ENCODE data around the gene DST.

Gene DST

DNA sequence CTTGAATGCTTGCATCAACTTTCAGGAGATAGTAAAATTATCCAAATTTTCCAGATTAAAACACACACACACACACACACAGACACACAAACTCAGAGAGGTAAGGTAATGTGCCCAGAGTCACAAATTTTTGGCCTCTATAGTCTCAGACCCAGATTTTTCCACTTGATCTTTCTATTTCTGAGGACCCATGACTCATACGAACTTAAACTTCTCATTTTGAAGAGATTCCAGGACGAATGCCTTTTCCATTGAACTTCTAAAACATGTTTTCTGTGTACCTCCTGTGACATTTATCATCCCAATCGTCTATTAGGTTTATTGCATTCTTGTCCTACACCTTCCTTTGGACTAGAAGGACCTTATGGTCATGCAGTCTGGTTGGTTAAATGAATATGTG is 222.4 kb downstream of the DST start:
- Histone ChIP-seq H3K79me2 (ENCODE audit: control insufficient read depth, insufficient read depth, low read length, unreplicated experiment) (no peaks in the 10 kb centered on the region), H3K36me3 (ENCODE audit: insufficient read depth, low read length) (no peaks in the 10 kb centered on the region), H2AFZ (ENCODE audit: low read length, unreplicated experiment) (no peak overlapping the region), H3K27ac (ENCODE audit: low read depth, low read length) (no peak overlapping the region), H3K4me1 (ENCODE audit: control insufficient read depth, insufficient read depth, low read length, unreplicated experiment) (no peaks in the 10 kb centered on the region), H3K27me3 (ENCODE audit: insufficient read depth, low read length) (no peaks in the 10 kb centered on the region), H3K4me3 (ENCODE audit: low read depth, low read length) (no peak overlapping the region)

DNA sequence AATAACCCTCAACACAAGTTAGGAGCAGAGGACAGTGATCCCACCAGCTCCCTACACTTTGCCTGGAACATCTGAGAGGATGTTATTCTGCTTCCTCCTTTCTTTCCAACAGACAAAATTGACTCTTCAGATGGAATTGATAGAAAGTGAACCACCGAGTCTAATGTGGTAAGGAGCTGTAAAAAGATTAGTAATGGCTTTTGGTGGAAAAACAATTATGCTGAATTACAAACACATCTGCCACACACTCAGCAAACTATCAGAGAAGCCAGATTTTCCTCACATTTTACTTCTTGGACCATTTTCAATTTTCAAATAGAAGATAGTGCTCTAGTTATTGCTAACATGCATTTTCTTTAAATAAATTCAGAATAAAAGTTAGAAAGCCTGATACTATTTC is 223.5 kb downstream of the DST start:
- Histone ChIP-seq H3K27me3 (ENCODE audit: insufficient read depth, low read length) (no peaks in the 10 kb centered on the region), H3K79me2 (ENCODE audit: control insufficient read depth, insufficient read depth, low read length, unreplicated experiment) (no peaks in the 10 kb centered on the region), H2AFZ (ENCODE audit: low read length, unreplicated experiment) (no peak overlapping the region), H3K4me3 (ENCODE audit: low read depth, low read length) (no peak overlapping the region), H3K4me1 (ENCODE audit: control insufficient read depth, insufficient read depth, low read length, unreplicated experiment) (no peaks in the 10 kb centered on the region), H3K27ac (ENCODE audit: low read depth, low read length) (no peak overlapping the region), H3K36me3 (ENCODE audit: insufficient read depth, low read length) (no peaks in the 10 kb centered on the region)

GRCh38 chr6:56417823-56418222 is 224.9 kb downstream of the DST start:
- Histone ChIP-seq H3K4me3 (ENCODE audit: low read depth, low read length) (no peak overlapping the region), H3K27me3 (ENCODE audit: insufficient read depth, low read length) (no peaks in the 10 kb centered on the region), H2AFZ (ENCODE audit: low read length, unreplicated experiment) (no peak overlapping the region), H3K4me1 (ENCODE audit: control insufficient read depth, insufficient read depth, low read length, unreplicated experiment) (no peaks in the 10 kb centered on the region), H3K36me3 (ENCODE audit: insufficient read depth, low read length) (no peaks in the 10 kb centered on the region), H3K79me2 (ENCODE audit: control insufficient read depth, insufficient read depth, low read length, unreplicated experiment) (no peaks in the 10 kb centered on the region), H3K27ac (ENCODE audit: low read depth, low read length) (no peak overlapping the region)

- no peak overlapping the region for H2AFZ ChIP-seq (ENCODE audit: low read length, unreplicated experiment)
- H3K27me3 ChIP-seq (ENCODE audit: insufficient read depth, low read length), result no peaks in the 10 kb centered on the region
- H3K36me3 ChIP-seq (ENCODE audit: insufficient read depth, low read length), result no peaks in the 10 kb centered on the region
- H3K4me3 ChIP-seq (ENCODE audit: low read depth, low read length), result no peak overlapping the region
- H3K27ac ChIP-seq (ENCODE audit: low read depth, low read length), result no peak overlapping the region
- H3K4me1 ChIP-seq (ENCODE audit: control insufficient read depth, insufficient read depth, low read length, unreplicated experiment), result no peaks in the 10 kb centered on the region
- H3K79me2 ChIP-seq (ENCODE audit: control insufficient read depth, insufficient read depth, low read length, unreplicated experiment), result no peaks in the 10 kb centered on the region
Observed at GRCh38 chr6:56416247-56416646, 226.4 kb downstream of the DST start.

DNA sequence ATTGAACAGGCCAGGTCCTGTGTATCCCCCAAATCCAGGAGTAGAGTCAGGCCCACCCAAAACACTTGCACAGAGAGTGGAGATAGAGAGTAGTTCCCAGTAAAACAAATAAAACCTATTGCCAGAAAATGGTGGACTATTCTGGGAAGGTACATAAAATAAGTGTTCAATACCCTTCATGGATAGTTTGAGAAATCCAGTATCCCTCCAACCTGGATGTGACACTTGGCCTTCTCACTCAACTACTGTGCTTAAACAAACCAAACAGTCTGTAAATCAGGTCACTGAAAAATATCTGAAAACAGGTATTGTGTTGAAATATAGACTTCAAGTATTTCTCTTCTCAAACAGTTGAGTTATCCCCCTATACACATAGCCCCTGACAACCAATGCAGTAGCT is 233.7 kb downstream of the DST start:
- Histone ChIP-seq H3K27ac (ENCODE audit: low read depth, low read length) (no peak overlapping the region), H3K27me3 (ENCODE audit: insufficient read depth, low read length) (no peaks in the 10 kb centered on the region), H3K4me3 (ENCODE audit: low read depth, low read length) (no peak overlapping the region), H3K79me2 (ENCODE audit: control insufficient read depth, insufficient read depth, low read length, unreplicated experiment) (no peaks in the 10 kb centered on the region), H3K36me3 (ENCODE audit: insufficient read depth, low read length) (no peaks in the 10 kb centered on the region), H2AFZ (ENCODE audit: low read length, unreplicated experiment) (no peak overlapping the region), H3K4me1 (ENCODE audit: control insufficient read depth, insufficient read depth, low read length, unreplicated experiment) (no peaks in the 10 kb centered on the region)

Data from ACC112 (cell line).